K562 (cell line): ENCODE measurements around the gene DPYSL4. TPM values are rescaled to one million over a fixed set of nuclear protein-coding genes. Genes with fewer than 3 reads are reported as not detected.
A peak's percentile ranks its signal among the peaks of the same experiment; 100 is the strongest.

Experiments
- ARID4B ChIP-seq: sonication (generic); formaldehyde crosslinking; IDR thresholded peaks from 2 replicates; pipeline ENCODE4 v1.8.0; 2022; ENCODE audit warnings: mild to moderate bottlenecking, missing genetic modification reagents
- ATF2 ChIP-seq: sonication (generic); formaldehyde crosslinking; IDR thresholded peaks from 2 replicates; pipeline ENCODE4 v1.8.1; 2022; ENCODE audit warnings: missing genetic modification reagents
- GTF2F1 ChIP-seq: IDR thresholded peaks from 2 replicates; pipeline ENCODE4 v1.6.1; 2011; ENCODE audit warnings: low read depth, low read length, improper control_type of control experiment
- HNRNPH1 ChIP-seq: fragments of 200-400 bp; formaldehyde crosslinking; optimal IDR thresholded peaks from 2 replicates; pipeline ENCODE3; 2017; ENCODE audit warnings: low read depth, mild to moderate bottlenecking, low read length, moderate library complexity
- LEF1 ChIP-seq: fragments of 450-650 bp; IDR thresholded peaks from 2 replicates; pipeline ENCODE4 v1.6.1; 2016; ENCODE audit warnings: mild to moderate bottlenecking
- POLR2AphosphoS5 ChIP-seq: IDR thresholded peaks from 2 replicates; pipeline ENCODE4 v1.6.1; 2011; ENCODE audit warnings: mild to moderate bottlenecking, low read depth, low read length, moderate library complexity; ENCODE audit not compliant: control insufficient read depth, insufficient read depth
- SMAD3 ChIP-seq: fragments of 450-650 bp; formaldehyde crosslinking; conservative IDR thresholded peaks from 2 replicates; pipeline ENCODE4 v1.4.0; 2020; ENCODE audit warnings: mild to moderate bottlenecking
- SMC3 ChIP-seq: conservative IDR thresholded peaks from 2 replicates; pipeline ENCODE4 v1.6.1; 2011; ENCODE audit warnings: low read depth, low read length, improper control_type of control experiment; ENCODE audit not compliant: insufficient read depth
- THRB ChIP-seq: fragments of 450-650 bp; formaldehyde crosslinking; conservative IDR thresholded peaks from 2 replicates; pipeline ENCODE4 v1.4.0; 2022; ENCODE audit warnings: mild to moderate bottlenecking, missing genetic modification characterization
- ZNF212 ChIP-seq: fragments of 450-650 bp; formaldehyde crosslinking; IDR thresholded peaks from 2 replicates; pipeline ENCODE4 v1.4.0; 2020; ENCODE audit warnings: mild to moderate bottlenecking
- ZNF239 ChIP-seq: fragments of 250-450 bp; sonication (Bioruptor Pico); IDR thresholded peaks from 2 replicates; pipeline ENCODE4 v1.4.0; 2020; ENCODE audit warnings: mild to moderate bottlenecking
- ZNF274 ChIP-seq: IDR thresholded peaks from 2 replicates; pipeline ENCODE4 v1.6.1; 2011; ENCODE audit warnings: low read depth, mild to moderate bottlenecking, low read length, moderate library complexity, borderline replicate concordance
- ZNF316 ChIP-seq: fragments of 450-650 bp; IDR thresholded peaks from 2 replicates; pipeline ENCODE4 v1.6.1; 2016
- ZNF354B ChIP-seq: fragments of 250-450 bp; sonication (Bioruptor Pico); IDR thresholded peaks from 2 replicates; pipeline ENCODE4 v1.4.0; 2020
- polyA plus RNA-seq, 8 experiments: library from polyadenylated mRNA; depleted of rRNA in 4 of 8; stranded (reverse) in 5 of 8; unstranded in 3 of 8; fragments of >200 nt; fragmentation: Nextera tagmentation in 2 of 8; fragmentation: Illumina TruSeq in 1 of 8; extraction: Ambion mirVana in 2 of 8; extraction: Trizol in 1 of 8; gene quantifications; 2 replicates each; pipeline versions ENCODE4 v1.2.1 to v1.2.3, GENCODE V29; 2011 to 2014; ENCODE audit warnings: inconsistent platforms in 1 of 8, missing spikeins in 1 of 8
- total RNA-seq, 7 experiments: library from RNA; depleted of rRNA in 6 of 7; stranded (reverse); fragments of >200 nt in 6 of 7; fragmentation: Illumina TruSeq in 2 of 7; extraction: Trizol in 2 of 7; gene quantifications; 2 replicates each; pipeline versions ENCODE4 v1.2.1 to v1.2.3, GENCODE V29; 2011 to 2021; ENCODE audit warnings: low replicate concordance in 1 of 7

DPYSL4 gene
- total and polyA plus RNA-seq, 9 of the 15 experiments (the other 6 are each of a cell fraction or from before 2014, with no cell fraction given), result 0.03 TPM; not detected in 8

GRCh38 chr10:132223156-132223590 is 36.4 kb downstream of the DPYSL4 start (continued):
- TF ChIP-seq ZNF316 (no peak), SMAD3 (CRISPR knock-in tag) (no peak), HNRNPH1 (no peak), LEF1 (no peak), ZNF354B (CRISPR knock-in tag) (no peak), THRB (CRISPR knock-in tag) (no peak), SMC3 (peak; percentile 89), GTF2F1 (no peak), ZNF274 (no peak), ATF2 (CRISPR knock-in tag) (no peak), ZNF239 (CRISPR knock-in tag) (no peak), ZNF212 (CRISPR knock-in tag) (no peak), ARID4B (CRISPR knock-in tag) (no peak), POLR2AphosphoS5 (no peak)
